Prostate gland (tissue), 2 donors: ENCODE data around the gene ITPR2. TPM values are rescaled to one million over a fixed set of nuclear protein-coding genes. Genes with fewer than 3 reads are reported as not detected.

Experiments used
- DNase-seq: peaks from one replicate; pipeline ENCODE4 v3.0.0-alpha.2; 2019; ENCODE audit warnings: low spot score
- H3K27ac ChIP-seq, 2 donors: fragments of 200-600 bp; sonication (generic); 2 replicates each; pipeline ENCODE4 v1.5.1; 2017 to 2019
- H3K27me3 ChIP-seq: fragments of 200-600 bp; sonication (generic); replicated peaks from 2 replicates; pipeline ENCODE4 v1.5.1; 2019; ENCODE audit not compliant: insufficient read depth
- H3K36me3 ChIP-seq, 2 donors: fragments of 200-600 bp; sonication (generic); 1 replicate in 1 of 2; 2 replicates in 1 of 2; pipeline versions ENCODE4 v1.5.1 to v1.8.1; 2017 to 2019
- H3K4me1 ChIP-seq: fragments of 200-600 bp; sonication (generic); replicated peaks from 2 replicates; pipeline ENCODE4 v1.5.1; 2019
- H3K4me3 ChIP-seq, 2 donors: fragments of 200-600 bp; sonication (generic); 2 replicates each; pipeline ENCODE4 v1.5.1; 2017 to 2019
- H3K9me3 ChIP-seq: fragments of 200-600 bp; sonication (generic); 2 replicates; pipeline ENCODE4 v1.5.1; 2017
- POLR2A ChIP-seq: fragments of 450-650 bp; IDR thresholded peaks from one replicate; pipeline ENCODE4 v1.6.1; 2016; ENCODE audit warnings: antibody characterized with exemption, mild to moderate bottlenecking
- POLR2AphosphoS5 ChIP-seq: sonication (generic); formaldehyde crosslinking; IDR thresholded peaks from one replicate; pipeline ENCODE4 v1.6.1; 2017; ENCODE audit warnings: antibody characterized with exemption
- WGBS: methylation state at CpG from one replicate; pipeline ENCODE4 v1.1.5; 2018; 5-methylcytosine and 5-hydroxymethylcytosine counted together
- intact Hi-C: fragments of 100-400 bp; cut with DNase I; formaldehyde crosslinking; loops from one replicate; pipeline ENCODE4 v1.14.2; 2022
- total RNA-seq, 2 donors: library from RNA; depleted of rRNA; stranded (reverse); fragments of >200 nt; gene quantifications; one replicate each; pipeline ENCODE4 v1.1.0, GENCODE V29; 2016
- TF ChIP-seq, protein P1 (sequence below), 4 experiments: fragments of 200-600 bp in 2 of 4; fragments of 450-650 bp in 2 of 4; sonication (generic) in 2 of 4; IDR thresholded peaks; 1 replicate in 3 of 4; 2 replicates in 1 of 4; pipeline ENCODE4 v1.5.1; 2016 to 2019; ENCODE audit warnings: antibody characterized with exemption in 4 of 4, mild to moderate bottlenecking in 2 of 4, moderate library complexity in 2 of 4

Gene ITPR2
- total RNA-seq, 2 donors from 2014 or later = 30.0 to 44.4 TPM

DNA sequence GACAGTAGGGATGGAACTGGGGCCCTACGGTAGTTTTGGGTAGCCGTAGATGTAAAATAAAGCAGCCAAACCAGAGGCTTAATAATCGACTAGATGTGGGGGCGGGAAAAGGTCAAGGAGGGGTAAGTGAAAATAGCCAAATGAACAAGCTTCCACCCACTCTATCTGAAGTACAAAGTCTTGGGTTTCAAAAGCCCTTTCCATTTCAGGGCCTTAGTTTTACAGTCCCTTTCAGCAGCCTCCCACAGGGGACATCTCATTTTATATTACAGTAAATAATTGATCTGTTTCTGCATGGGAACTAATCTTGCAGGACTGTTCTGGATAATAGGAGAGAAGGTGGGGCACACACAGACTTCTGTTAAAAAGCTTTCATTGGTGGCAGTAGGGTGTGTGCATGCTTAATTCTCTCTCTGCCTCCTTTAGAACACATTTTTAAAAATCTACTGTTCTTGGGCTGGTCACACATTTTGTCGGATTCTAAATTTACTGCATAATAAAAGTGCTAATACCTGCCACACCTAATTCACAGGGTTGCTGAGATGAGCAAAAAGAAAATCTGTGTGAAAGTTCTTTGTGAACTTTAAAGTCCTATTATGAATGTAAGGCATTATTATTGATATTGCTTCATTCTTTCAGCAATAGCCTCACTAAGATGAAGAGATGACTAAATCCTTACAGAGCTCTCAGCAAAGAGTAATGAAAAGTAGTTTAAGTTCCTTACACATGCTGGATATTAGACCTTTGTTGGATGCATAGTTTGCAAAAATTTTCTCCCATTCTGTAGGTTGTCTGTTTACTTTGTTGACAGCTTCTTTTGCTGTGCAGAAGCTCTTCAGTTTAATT lies 104.6 kb downstream of the ITPR2 start:
- WGBS = 80% methylated on average over 5 of the region's 5 CpGs
- H3K36me3 ChIP-seq = no peaks in the 10 kb centered on the region
- TF ChIP-seq POLR2A = no peak
- TF ChIP-seq POLR2AphosphoS5 = no peak
- TF ChIP-seq, protein P1, sequence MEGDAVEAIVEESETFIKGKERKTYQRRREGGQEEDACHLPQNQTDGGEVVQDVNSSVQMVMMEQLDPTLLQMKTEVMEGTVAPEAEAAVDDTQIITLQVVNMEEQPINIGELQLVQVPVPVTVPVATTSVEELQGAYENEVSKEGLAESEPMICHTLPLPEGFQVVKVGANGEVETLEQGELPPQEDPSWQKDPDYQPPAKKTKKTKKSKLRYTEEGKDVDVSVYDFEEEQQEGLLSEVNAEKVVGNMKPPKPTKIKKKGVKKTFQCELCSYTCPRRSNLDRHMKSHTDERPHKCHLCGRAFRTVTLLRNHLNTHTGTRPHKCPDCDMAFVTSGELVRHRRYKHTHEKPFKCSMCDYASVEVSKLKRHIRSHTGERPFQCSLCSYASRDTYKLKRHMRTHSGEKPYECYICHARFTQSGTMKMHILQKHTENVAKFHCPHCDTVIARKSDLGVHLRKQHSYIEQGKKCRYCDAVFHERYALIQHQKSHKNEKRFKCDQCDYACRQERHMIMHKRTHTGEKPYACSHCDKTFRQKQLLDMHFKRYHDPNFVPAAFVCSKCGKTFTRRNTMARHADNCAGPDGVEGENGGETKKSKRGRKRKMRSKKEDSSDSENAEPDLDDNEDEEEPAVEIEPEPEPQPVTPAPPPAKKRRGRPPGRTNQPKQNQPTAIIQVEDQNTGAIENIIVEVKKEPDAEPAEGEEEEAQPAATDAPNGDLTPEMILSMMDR (IDR thresholded peaks at IDR 0.05) = no peak

DNA sequence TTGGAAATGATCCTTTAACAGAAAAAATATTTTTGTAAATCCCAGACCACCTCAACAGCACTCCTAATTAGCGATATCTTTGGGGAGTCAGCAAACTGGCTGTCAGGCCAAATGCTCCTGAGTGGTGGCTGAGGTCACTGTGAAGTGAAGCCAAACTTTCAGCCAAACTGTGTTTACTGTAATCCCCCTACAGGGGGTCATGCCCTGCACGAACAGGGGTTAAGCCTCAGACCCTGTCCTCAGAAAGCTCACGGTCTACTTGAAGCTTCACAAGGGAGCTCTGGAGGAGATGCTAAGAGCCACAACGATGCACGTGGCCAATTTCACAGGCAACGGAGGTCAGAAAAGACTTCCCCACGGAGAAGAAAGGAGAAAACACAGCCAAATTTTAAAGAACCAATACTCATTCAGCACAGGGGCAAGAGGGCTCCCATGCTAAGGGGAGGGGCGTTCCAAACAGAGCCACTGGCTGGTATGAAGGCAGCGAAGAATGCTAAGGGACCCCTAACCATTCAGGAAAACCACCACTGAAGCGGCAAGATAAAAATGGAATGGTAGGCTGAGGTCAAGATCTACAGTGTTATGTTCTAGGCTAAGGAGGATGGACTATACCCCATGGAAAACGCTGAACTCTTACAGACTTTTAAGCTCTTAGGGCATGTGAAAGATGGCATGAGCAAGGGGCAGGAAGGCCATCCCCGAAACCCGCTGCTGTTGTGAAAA lies 105.4 kb downstream of the ITPR2 start:
- H3K4me1 ChIP-seq = no peaks in the 10 kb centered on the region
- H3K27ac ChIP-seq = no peak overlapping the region
- H3K27me3 ChIP-seq = no peaks in the 10 kb centered on the region
- H3K9me3 ChIP-seq = no peaks in the 10 kb centered on the region
- TF ChIP-seq POLR2A (no peak), POLR2AphosphoS5 (no peak)
- TF ChIP-seq, protein P1 (IDR thresholded peaks at IDR 0.05) = no peak
- no peaks in the 10 kb centered on the region for H3K36me3 ChIP-seq
- WGBS = 95% methylated on average over 13 of the region's 13 CpGs
- no peak overlapping the region for H3K4me3 ChIP-seq
- intact Hi-C loops = no loop called here
- no peak for DNase-seq

More for the DNA sequence above, 104.6 kb downstream of the ITPR2 start:
- no peak for DNase-seq
- H3K9me3 ChIP-seq = no peaks in the 10 kb centered on the region
- H3K4me3 ChIP-seq = no peak overlapping the region
- H3K27ac ChIP-seq = no peak overlapping the region
- no peaks in the 10 kb centered on the region for H3K4me1 ChIP-seq
- H3K27me3 ChIP-seq = no peaks in the 10 kb centered on the region
- intact Hi-C loops = no loop called here

DNA sequence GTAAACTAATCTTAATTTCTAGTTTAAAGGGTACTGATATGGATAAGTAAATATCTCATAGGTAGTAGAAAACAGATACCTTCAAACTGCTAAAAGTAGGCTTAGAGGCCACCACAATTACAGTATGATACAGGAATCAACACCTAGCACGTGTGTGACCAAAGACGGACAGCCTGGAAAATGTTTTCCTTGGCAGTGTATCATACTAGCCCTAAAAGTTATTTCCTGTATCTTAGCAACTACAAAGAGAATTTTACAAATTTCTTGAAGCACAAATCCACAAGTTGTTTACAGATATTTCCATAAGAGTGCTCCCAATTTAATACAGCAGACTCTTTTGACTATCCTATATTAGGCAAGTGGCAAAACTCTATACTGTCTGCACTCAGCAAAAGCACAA lies 106.0 kb downstream of the ITPR2 start:
- intact Hi-C loops = no loop called here
- 77% methylated on average over 2 of the region's 2 CpGs for WGBS
- H3K9me3 ChIP-seq = no peaks in the 10 kb centered on the region
- H3K4me1 ChIP-seq = no peaks in the 10 kb centered on the region
- no peak overlapping the region for H3K4me3 ChIP-seq
- no peaks in the 10 kb centered on the region for H3K36me3 ChIP-seq
- H3K27me3 ChIP-seq = no peaks in the 10 kb centered on the region
- DNase-seq = no peak
- no peak overlapping the region for H3K27ac ChIP-seq
- TF ChIP-seq, protein P1 (IDR thresholded peaks at IDR 0.05) = no peak
- TF ChIP-seq POLR2AphosphoS5 (no peak), POLR2A (no peak)

DNA sequence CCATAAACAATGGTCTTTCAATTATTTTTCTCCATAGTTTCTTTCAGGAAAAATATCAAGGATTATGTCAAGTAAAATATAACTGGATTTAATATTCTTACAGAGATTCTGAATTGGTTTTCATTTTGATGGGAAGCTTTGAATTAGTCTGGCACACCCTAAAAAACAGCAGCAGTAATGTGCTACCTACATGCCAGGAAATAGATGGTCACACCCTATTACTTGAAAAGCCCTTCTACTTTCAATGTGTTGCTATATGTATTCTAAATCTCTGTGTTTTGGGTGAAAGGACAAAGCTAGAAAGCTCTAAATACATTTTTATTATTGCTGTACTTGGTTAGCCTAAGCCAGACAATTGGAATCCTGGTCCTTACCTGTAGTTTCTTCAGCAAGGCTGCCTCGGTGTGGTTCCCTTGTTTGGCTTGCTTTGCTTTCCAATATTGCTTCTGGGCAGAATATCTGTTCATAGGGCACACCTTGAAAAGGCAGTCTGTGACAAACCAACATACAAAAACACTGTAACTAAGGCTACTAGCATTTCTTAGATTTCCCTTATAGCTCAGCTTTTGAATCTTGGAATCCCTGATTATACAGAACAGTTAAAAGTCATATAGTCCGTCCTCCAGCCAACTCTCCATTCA lies 107.6 kb downstream of the ITPR2 start:
- TF ChIP-seq, protein P1 (IDR thresholded peaks at IDR 0.05) = no peak
- no peak for TF ChIP-seq POLR2AphosphoS5
- TF ChIP-seq POLR2A = no peak
- Histone ChIP-seq H3K4me3 (no peak overlapping the region), H3K27ac (no peak overlapping the region), H3K27me3 (no peaks in the 10 kb centered on the region), H3K4me1 (no peaks in the 10 kb centered on the region), H3K36me3 (no peaks in the 10 kb centered on the region), H3K9me3 (no peaks in the 10 kb centered on the region)
- no peak for DNase-seq
- 86% methylated on average over 2 of the region's 2 CpGs for WGBS
- intact Hi-C loops = no loop called here
